Right ventricle myocardium inferior (tissue), 1 donor: ENCODE data around the gene RFPL4A. TPM values are rescaled to one million over a fixed set of nuclear protein-coding genes. Genes with fewer than 3 reads are reported as not detected.
"Not testable (repeated sequence)": the region's sequence is repeated elsewhere in the genome, so short reads cannot be mapped to it uniquely, and the experiment has no call there.

Experiments
- ATAC-seq: fragments of 200-7000 bp; cut with Tn5 transposase; one replicate; pipeline ENCODE4 v1.9.1; 2020; ENCODE audit warnings: mild to moderate bottlenecking, moderate library complexity
- DNase-seq: peaks from one replicate; pipeline ENCODE4 v3.0.0; 2021; ENCODE audit errors: missing footprints
- intact Hi-C: fragments of 100-400 bp; cut with DNase I; formaldehyde crosslinking; loops from one replicate; pipeline ENCODE4 v1.11.0; 2022
- long read RNA-seq: library from polyadenylated mRNA; unstranded; transcript quantifications from one replicate; pipeline ENCODE4 v2.0.0, GENCODE V29; 2021
- total RNA-seq: library from RNA; stranded (reverse); fragmentation: NEBNext Ultra II Directional; extraction: Animal tissue kit (Norgen Biotek cat#: 25700); gene quantifications from one replicate; pipeline ENCODE4 v1.2.1, GENCODE V29; 2021
- donor health status: DM: no; HTN: yes; CAD: no; lungs with severe emphysema.

Gene RFPL4A
- total RNA-seq: not detected
- long read RNA-seq: 0 reads

GRCh38 chr19:55758797-55759196, at the start of gene RFPL4A:
Gene RFPL4A (plus strand): TSS chr19:55759097. CDS start chr19:55761801, 2,704 bp downstream.
- ATAC-seq, DNase-seq, intact Hi-C loops: not testable (repeated sequence)

GRCh38 chr19:55711719-55712118, 47.2 kb upstream of the RFPL4A start:
- intact Hi-C loops: no loop called here
- ATAC-seq (no peak), DNase-seq (no peak)

- ATAC-seq (no peak), DNase-seq (no peak)
- intact Hi-C loops: no loop called here
Observed at GRCh38 chr19:55712804-55713631, 45.9 kb upstream of the RFPL4A start.

- intact Hi-C loops: no loop called here
- ATAC-seq: no peak
Observed at GRCh38 chr19:55716531-55716930, 42.4 kb upstream of the RFPL4A start.

GRCh38 chr19:55717251-55717650, 41.6 kb upstream of the RFPL4A start:
- ATAC-seq (no peak), DNase-seq (no peak)
- intact Hi-C loops: no loop called here

More at GRCh38 chr19:55716531-55716930, 42.4 kb upstream of the RFPL4A start:
- no peak for DNase-seq

DNA sequence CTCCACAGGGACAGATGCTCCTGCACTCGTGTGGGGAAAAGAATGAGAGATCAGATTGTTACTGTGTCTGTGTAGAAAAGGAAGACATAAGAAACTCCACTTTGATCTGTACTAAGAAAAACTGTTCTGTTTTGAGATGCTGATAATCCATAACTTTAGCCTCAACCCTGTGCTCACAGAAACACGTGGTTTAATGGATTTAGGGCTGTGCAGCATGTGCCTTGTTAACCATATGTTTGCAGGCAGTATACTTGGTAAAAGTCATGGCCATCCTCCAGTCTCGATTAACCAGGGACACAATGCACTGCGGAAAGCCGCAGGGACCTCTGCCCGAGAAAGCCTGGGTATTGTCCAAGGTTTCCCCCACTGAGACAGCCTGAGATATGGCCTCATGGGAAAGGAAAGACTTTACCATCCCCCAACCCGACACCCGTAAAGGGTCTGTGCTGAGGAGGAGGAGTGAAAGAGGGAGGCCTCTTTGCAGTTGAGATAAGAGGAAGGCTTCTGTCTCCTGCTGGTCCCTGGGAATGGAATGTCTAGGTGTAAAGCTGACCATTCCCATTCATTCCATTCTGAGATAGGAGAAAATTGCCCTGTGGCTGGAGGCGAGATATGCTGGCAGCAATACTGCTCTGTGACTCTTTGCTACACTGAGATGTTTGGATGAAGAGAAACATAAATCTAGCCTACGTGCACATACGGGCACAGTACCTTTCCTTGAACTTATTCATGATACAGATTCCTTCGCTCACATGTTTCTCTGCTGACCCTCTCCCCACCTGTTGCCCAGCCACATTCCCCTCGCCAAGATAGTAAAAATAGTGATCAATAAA, 40.8 kb upstream of the RFPL4A start:
- DNase-seq, ATAC-seq, intact Hi-C loops: not testable (repeated sequence)

DNA sequence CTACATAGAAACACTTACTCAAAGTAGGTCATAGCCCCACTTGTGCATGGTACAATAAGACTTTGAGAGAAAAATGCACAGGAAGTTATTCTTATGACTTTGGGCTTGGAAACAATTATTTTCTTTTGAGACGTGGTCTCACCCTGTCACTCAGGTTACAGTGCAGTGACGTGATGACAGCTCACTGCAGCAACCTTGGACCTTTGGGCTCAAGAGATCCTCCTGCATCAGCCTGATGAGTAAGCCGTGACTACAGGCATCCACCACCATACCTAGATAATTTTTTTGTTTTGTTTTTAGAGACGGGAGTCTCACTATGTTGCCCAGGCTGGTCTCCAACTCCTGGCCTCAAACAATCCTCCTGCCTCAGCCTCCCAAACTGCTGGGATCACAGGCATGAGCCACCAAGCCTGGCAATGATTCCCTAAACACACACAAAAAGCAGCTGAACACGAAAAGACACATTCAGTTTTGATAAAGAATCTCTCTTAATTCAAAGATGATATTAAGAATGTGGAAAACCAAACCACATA, 38.6 kb upstream of the RFPL4A start:
- intact Hi-C loops: no loop called here
- DNase-seq (no peak), ATAC-seq (no peak)

- no peak for ATAC-seq
- intact Hi-C loops: no loop called here
- DNase-seq: no peak
Observed at GRCh38 chr19:55720801-55721200, 38.1 kb upstream of the RFPL4A start.

DNA sequence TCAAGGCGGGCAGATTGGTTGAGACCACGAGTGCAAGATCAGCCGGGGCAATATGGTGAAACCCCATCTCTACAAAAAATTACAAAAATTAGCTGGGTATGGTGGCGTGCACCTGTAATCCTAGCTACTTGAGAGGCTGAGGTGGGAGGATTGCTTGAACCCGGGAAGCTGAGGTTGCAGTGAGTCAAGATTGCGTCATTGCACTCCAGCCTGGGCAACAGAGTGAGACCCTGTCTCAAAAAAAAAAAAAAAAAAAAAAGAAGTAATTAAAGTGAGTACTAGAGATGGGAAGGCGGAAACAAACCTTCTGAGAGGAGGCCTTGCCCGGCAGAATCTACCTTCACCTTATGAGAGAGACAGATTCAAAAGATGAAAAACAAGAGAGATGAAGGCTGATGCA, 35.4 kb upstream of the RFPL4A start:
- DNase-seq (no peak), ATAC-seq (no peak)
- intact Hi-C loops: no loop called here

DNA sequence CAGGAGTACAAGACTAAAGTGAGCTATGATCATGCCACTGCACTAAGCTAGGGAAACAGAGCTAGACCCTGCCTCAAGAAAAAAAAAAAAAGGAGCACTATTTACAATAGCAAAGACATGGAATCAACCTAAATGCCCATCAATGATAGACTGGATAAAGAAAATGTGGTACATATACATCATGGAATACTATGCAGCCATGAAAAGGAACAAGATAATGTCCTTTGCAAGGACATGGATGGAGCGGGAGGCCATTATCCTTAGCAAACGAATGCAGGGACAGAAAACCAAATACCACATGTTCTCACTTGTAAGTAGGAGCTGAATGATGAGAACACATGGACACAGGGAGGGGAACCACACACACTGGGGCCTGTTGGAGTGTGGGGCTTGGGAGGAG, 28.5 kb upstream of the RFPL4A start:
- intact Hi-C loops, ATAC-seq, DNase-seq: not testable (repeated sequence)

DNA sequence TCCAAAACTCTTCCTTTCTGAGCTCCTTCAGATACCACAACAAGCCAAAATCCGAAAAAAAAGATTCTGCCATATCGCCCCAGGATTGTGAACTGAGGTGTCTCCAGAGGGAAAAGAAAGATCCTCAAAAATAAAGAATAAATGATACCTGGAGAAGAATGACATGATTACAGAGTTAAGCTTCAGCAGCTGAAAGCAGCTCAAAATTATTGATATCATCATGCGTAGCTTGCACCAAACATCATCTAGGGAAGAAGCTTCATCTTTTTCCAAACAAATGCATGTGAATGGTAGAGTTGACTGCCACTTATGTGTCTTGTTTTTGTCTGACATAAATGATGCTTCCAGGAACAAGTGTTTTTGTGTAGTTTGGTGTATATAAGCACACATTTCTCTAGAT, 20.6 kb upstream of the RFPL4A start, which contains the start of gene NLRP9:
Gene NLRP9 (minus strand): TSS at position 101 of the 400 bp plus-strand sequence. CDS start 28 bp downstream, at position 73.
- ATAC-seq (no peak), DNase-seq (no peak)
- intact Hi-C loops: no loop called here

GRCh38 chr19:55750715-55751114, 8.2 kb upstream of the RFPL4A start:
- ATAC-seq (no peak), DNase-seq (no peak)
- intact Hi-C loops: no loop called here

DNA sequence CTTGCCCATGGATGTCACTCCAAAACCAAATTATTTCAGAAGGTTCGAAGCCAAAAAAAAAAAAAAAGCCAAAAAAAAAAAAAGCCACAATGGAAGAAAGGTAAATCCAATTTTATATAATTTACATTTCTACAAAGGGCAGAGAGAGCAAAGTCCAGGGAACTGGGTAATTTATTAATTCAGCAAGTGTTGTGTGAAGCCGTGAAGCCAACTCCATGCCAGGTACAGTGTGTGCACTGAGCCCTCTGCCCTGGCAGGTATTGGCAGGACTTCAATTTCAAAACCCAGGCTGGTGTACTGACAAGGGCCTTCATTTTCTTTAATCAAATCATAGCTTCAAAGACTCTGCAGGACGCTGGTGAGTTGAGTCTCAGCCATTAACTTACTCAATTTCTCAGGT, 5.5 kb upstream of the RFPL4A start:
- ATAC-seq (no peak), DNase-seq (no peak)
- intact Hi-C loops: no loop called here

- DNase-seq, ATAC-seq, intact Hi-C loops: not testable (repeated sequence)
Observed at GRCh38 chr19:55756808-55757207, 2.1 kb upstream of the RFPL4A start.

GRCh38 chr19:55766466-55766865, 7.6 kb downstream of the RFPL4A start:
- DNase-seq (no peak), ATAC-seq (no peak)
- intact Hi-C loops: no loop called here

DNA sequence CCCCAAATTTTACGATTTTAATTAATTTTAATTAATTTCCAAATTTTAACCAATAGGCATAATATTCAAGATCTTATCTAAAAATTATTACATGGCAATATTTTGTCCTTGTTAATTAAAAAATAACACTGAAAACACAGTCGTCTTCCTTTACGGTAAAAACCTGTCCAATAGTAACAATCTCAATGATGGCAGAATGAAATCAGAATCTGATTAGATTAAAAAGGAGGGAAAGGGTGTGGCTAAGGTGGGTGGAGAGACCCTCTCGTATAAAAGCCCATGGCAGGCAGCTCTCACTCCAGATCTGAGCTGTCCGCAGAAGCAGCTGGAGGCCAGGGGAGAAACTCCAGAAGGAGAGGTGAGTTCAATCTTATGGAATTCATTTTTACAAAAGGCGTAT, 9.9 kb downstream of the RFPL4A start, which contains the start of gene RFPL4AL1:
Gene RFPL4AL1 (plus strand): TSS at position 301 of the 400 bp plus-strand sequence. CDS start 2,687 bp downstream, outside the sequence.
- DNase-seq, intact Hi-C loops, ATAC-seq: not testable (repeated sequence)

- ATAC-seq, DNase-seq, intact Hi-C loops: not testable (repeated sequence)
Observed at GRCh38 chr19:55769632-55770031, 10.7 kb downstream of the RFPL4A start.

- ATAC-seq: no peak
- no peak for DNase-seq
- intact Hi-C loops: no loop called here
Observed at GRCh38 chr19:55777528-55777927, 18.6 kb downstream of the RFPL4A start.

- intact Hi-C loops: no loop called here
- DNase-seq (no peak), ATAC-seq (no peak)
Observed at GRCh38 chr19:55778331-55778730, 19.4 kb downstream of the RFPL4A start.
